ENCODE results near the gene SPG21.

Gene SPG21

DNA sequence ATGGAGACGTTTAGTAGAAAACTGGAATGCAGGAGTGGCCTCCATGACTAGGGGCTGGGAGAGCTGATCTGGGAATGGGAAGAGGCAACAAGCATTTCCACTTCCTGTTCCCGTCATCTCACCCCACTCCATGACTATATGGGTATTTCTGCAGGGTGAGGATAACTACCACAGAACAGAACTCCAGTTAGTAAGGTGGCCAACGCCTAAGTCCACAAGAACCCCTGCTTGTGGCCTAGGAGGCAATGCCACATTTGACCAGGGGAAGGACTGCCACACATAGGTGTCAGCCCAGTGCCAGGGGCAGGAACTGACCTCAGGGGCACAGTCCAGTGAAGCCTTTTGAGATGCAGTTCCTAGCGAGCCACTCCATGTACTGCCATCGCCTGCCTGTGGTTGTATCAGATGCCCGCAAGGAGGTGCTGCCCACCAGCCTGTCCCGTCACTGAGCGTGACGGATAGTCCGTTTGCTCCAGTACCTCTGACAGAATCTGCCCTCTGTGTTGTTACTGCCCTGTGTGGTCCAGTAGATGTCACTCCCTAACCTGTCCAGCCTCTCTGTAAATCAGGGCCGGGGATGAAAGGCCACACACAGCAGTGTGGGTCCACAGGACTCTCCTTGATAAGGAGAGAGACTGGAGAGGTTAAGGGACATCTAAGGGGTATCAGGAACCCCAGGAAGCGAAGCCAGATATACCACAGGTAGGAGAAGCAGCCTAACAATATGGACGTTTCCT lies 43.3 kb upstream of the SPG21 start:
- in situ Hi-C loops (cut with MboI; ENCODE audit: low sequenced_read_pairs, unreplicated experiment): loop anchor here (25.0 kb wide), 1 partner anchor 254 kb away; the partner anchor contains the start of genes PARP16 and RNU5A-1
- DNase-seq (ENCODE audit: low spot score): peak; percentile 51

GRCh38 chr15:65029736-65030208 lies 40.1 kb upstream of the SPG21 start:
- TF ChIP-seq CTCF (IDR thresholded peaks at IDR 0.05; ENCODE audit: borderline replicate concordance, control extremely low read depth, extremely low read depth, insufficient read depth, missing control alignments): no peak
- in situ Hi-C loops (cut with MboI; ENCODE audit: low sequenced_read_pairs, unreplicated experiment): loop anchor here (25.0 kb wide), 1 partner anchor 258 kb away; the partner anchor contains the start of genes PARP16 and RNU5A-1
- no peak for DNase-seq (ENCODE audit: low spot score)

More for the DNA sequence above, 43.3 kb upstream of the SPG21 start:
- TF ChIP-seq CTCF (IDR thresholded peaks at IDR 0.05; ENCODE audit: borderline replicate concordance, control extremely low read depth, extremely low read depth, insufficient read depth, missing control alignments): peak; percentile 72

DNA sequence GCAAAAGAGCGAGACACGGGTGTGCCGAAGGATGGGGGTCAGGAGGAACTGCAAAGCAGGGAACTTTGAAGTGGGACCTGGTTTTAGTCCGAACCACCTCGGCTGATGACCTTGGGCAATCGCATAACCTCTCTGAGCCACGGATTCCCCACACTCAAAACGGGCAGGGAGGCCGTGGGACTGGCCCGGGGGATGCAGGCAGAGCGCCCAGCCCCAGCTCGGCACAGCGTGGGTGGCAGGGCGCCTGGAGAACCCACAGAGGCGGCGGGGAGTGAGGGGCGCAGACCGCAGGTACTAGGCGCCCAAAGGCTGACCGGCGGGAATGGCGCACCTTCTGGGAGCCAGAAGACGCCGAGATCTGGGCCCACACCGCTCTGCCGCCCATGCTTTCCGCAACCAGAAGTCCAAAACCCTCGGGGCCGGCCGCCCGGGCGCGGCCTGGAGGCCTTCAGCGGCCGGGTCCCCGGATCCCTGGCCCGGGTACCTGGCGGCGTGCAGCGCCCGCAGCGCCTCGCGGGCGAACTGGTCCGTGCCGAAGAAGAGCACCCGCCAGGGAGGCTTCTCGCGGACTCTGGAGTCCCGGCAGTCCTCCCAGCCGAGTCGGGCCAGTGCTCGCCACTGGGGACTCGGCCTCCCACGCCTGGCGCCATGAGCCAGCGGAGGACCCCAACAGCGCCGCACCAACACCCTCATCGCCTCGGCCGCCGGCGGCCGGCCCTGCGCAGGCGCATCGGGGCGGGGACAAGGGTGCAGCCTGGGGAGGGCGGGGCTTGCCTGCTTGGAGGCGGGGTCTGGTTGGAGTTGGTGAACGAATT lies 39.4 kb upstream of the SPG21 start, which contains the start of gene MTFMT:
Gene MTFMT, minus strand, starts transcription at position 719 of the 815 bp plus-strand sequence. Its CDS starts 26 bp downstream, at position 693.
- in situ Hi-C loops (cut with MboI; ENCODE audit: low sequenced_read_pairs, unreplicated experiment): loop anchor here (25.0 kb wide), 1 partner anchor 258 kb away; the partner anchor contains the start of genes PARP16 and RNU5A-1
- DNase-seq (ENCODE audit: low spot score): peak; percentile 99
- TF ChIP-seq CTCF (IDR thresholded peaks at IDR 0.05; ENCODE audit: borderline replicate concordance, control extremely low read depth, extremely low read depth, insufficient read depth, missing control alignments): no peak

GRCh38 chr15:65028338-65028737 lies 38.6 kb upstream of the SPG21 start:
- in situ Hi-C loops (cut with MboI; ENCODE audit: low sequenced_read_pairs, unreplicated experiment): loop anchor here (25.0 kb wide), 1 partner anchor 259 kb away; the partner anchor contains the start of genes PARP16 and RNU5A-1

GRCh38 chr15:65027593-65027992 lies 37.9 kb upstream of the SPG21 start:
- in situ Hi-C loops (cut with MboI; ENCODE audit: low sequenced_read_pairs, unreplicated experiment): loop anchor here (25.0 kb wide), 1 partner anchor 260 kb away; the partner anchor contains the start of genes PARP16 and RNU5A-1
- no peak for TF ChIP-seq CTCF (IDR thresholded peaks at IDR 0.05; ENCODE audit: borderline replicate concordance, control extremely low read depth, extremely low read depth, insufficient read depth, missing control alignments)
- DNase-seq (ENCODE audit: low spot score): no peak

More at GRCh38 chr15:65028338-65028737, 38.6 kb upstream of the SPG21 start:
- TF ChIP-seq CTCF (IDR thresholded peaks at IDR 0.05; ENCODE audit: borderline replicate concordance, control extremely low read depth, extremely low read depth, insufficient read depth, missing control alignments): no peak
- DNase-seq (ENCODE audit: low spot score): no peak

DNA sequence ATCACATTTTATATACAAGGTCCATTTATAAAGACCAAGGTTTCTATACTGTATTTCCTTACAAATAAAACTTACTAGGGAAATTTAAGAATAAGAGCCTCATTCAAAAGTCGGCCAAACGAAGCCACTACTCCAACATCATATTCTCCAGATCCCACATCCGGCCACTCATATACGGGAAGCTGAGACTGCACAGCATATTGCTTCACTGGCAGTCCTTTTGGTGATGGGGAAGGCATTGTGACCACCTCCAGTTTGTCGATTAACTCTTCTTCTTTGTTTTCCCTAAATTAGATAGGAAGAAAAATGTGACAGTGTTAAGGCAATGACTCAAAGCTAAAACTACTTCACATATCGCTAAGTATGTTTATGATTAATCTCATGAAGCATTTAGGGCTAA lies 37.0 kb upstream of the SPG21 start:
- TF ChIP-seq CTCF (IDR thresholded peaks at IDR 0.05; ENCODE audit: borderline replicate concordance, control extremely low read depth, extremely low read depth, insufficient read depth, missing control alignments): no peak
- DNase-seq (ENCODE audit: low spot score): no peak
- in situ Hi-C loops (cut with MboI; ENCODE audit: low sequenced_read_pairs, unreplicated experiment): loop anchor here (25.0 kb wide), 1 partner anchor 261 kb away; the partner anchor contains the start of genes PARP16 and RNU5A-1
